Right lobe of liver (tissue), 4 donors: Measurements from ENCODE around the gene PTPRK.

Experiments used
- POLR2A ChIP-seq: fragments of 450-650 bp; IDR thresholded peaks from one replicate; pipeline ENCODE4 v1.6.1; 2017; ENCODE audit warnings: antibody characterized with exemption, mild to moderate bottlenecking
- TF ChIP-seq, protein P1 (sequence below), 4 donors: fragments of 200-600 bp in 3 of 4; fragments of 450-650 bp in 1 of 4; IDR thresholded peaks; one replicate each; pipeline versions ENCODE4 v1.5.1 to v1.8.0; 2016 to 2022; ENCODE audit warnings: antibody characterized with exemption in 4 of 4, mild to moderate bottlenecking in 2 of 4
- donor health status: DM: no; HTN: no; CAD: no.
- donor health status: DM: no; HTN: no; CAD: no.
- donor health status: DM: no; HTN: yes; CAD: no.

DNA sequence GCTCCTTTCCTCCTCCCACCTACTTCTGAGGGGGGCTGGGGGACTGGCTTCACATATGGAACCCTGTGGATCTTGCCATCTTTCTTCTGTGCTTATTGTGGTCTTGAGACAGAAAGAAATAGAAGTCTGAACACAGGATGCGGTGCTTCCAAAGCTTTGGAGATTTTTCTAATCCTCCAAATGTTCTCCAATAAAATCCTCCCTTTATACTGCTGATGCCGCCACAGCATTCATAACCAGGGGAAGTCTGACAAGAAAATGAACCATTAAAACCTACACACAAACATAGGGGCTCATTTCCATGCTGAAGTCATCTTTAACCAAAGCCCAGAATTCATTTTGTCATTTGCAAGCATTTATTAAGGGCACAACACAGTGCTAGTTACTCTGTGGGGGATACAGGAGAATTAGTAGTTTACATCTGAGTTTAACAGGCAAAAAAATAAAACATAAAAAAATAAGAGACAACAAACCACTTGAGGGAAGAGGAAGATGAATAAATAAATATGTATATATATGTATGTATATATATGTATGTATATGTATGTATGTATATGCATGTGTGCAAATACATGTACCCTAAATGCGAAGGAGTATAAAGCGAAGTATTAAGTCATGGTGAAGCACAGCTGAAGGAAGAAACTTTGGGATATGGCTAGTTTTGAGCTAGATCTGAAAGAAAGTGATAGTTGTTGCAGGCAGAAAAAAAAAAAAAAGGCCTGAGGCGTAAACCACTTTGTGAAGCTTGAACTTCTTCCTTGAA is 5.9 kb upstream of the PTPRK start:
- TF ChIP-seq, protein P1, sequence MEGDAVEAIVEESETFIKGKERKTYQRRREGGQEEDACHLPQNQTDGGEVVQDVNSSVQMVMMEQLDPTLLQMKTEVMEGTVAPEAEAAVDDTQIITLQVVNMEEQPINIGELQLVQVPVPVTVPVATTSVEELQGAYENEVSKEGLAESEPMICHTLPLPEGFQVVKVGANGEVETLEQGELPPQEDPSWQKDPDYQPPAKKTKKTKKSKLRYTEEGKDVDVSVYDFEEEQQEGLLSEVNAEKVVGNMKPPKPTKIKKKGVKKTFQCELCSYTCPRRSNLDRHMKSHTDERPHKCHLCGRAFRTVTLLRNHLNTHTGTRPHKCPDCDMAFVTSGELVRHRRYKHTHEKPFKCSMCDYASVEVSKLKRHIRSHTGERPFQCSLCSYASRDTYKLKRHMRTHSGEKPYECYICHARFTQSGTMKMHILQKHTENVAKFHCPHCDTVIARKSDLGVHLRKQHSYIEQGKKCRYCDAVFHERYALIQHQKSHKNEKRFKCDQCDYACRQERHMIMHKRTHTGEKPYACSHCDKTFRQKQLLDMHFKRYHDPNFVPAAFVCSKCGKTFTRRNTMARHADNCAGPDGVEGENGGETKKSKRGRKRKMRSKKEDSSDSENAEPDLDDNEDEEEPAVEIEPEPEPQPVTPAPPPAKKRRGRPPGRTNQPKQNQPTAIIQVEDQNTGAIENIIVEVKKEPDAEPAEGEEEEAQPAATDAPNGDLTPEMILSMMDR (IDR thresholded peaks at IDR 0.05), result no peak
- no peak for TF ChIP-seq POLR2A
